SK-N-SH treated with all-trans-retinoic acid at 6 μM for 48 hours (cell line): ENCODE data around the gene MAN1A2.

ENCODE experiments used
- ATAC-seq: fragments of 200-7000 bp; cut with Tn5 transposase; 3 replicates; pipeline ENCODE4 v1.9.1; 2020; ENCODE audit warnings: mild to moderate bottlenecking, moderate library complexity
- ARNTL ChIP-seq: fragments of 450-650 bp; formaldehyde crosslinking; IDR thresholded peaks from 2 replicates; pipeline ENCODE4 v1.5.0; 2020; ENCODE audit warnings: low read depth, mild to moderate bottlenecking, moderate library complexity, borderline replicate concordance
- BACH2 ChIP-seq: fragments of 250-450 bp; sonication (Bioruptor Pico); IDR thresholded peaks from 2 replicates; pipeline ENCODE4 v1.9.0; 2021; ENCODE audit warnings: mild to moderate bottlenecking, borderline replicate concordance
- CREB5 ChIP-seq: fragments of 250-450 bp; sonication (Bioruptor Pico); IDR thresholded peaks from 2 replicates; pipeline ENCODE4 v1.5.1; 2020; ENCODE audit warnings: low read depth, mild to moderate bottlenecking, moderate library complexity
- CSDC2 ChIP-seq: fragments of 250-450 bp; sonication (Bioruptor Pico); IDR thresholded peaks from 2 replicates; pipeline ENCODE4 v1.5.0; 2020; ENCODE audit warnings: mild to moderate bottlenecking, moderate library complexity
- ESRRG ChIP-seq: fragments of 250-450 bp; sonication (Bioruptor Pico); IDR thresholded peaks from 2 replicates; pipeline ENCODE4 v1.6.1; 2021; ENCODE audit warnings: mild to moderate bottlenecking
- GLIS3 ChIP-seq: fragments of 250-450 bp; sonication (Bioruptor Pico); IDR thresholded peaks from 2 replicates; pipeline ENCODE4 v1.5.0; 2020; ENCODE audit warnings: mild to moderate bottlenecking, moderate library complexity
- ISL1 ChIP-seq: fragments of 250-450 bp; sonication (Bioruptor Pico); IDR thresholded peaks from 2 replicates; pipeline ENCODE4 v2.1.2; 2022; ENCODE audit warnings: mild to moderate bottlenecking, moderate library complexity
- OSR1 ChIP-seq: fragments of 250-450 bp; sonication (Bioruptor Pico); IDR thresholded peaks from 2 replicates; pipeline ENCODE4 v1.8.0; 2022; ENCODE audit warnings: moderate library complexity, mild to moderate bottlenecking, inconsistent platforms
- PATZ1 ChIP-seq: fragments of 250-450 bp; sonication (Bioruptor Pico); IDR thresholded peaks from 2 replicates; pipeline ENCODE4 v1.8.0; 2020; ENCODE audit warnings: mild to moderate bottlenecking, moderate library complexity, borderline replicate concordance
- POU6F1 ChIP-seq: fragments of 250-450 bp; sonication (Bioruptor Pico); IDR thresholded peaks from 2 replicates; pipeline ENCODE4 v1.8.0; 2021; ENCODE audit warnings: low read depth, mild to moderate bottlenecking, moderate library complexity, borderline replicate concordance
- PPARA ChIP-seq: fragments of 250-450 bp; sonication (Bioruptor Pico); IDR thresholded peaks from 2 replicates; pipeline ENCODE4 v1.5.0; 2020; ENCODE audit warnings: mild to moderate bottlenecking, borderline replicate concordance
- RARB ChIP-seq: fragments of 250-450 bp; sonication (Bioruptor Pico); IDR thresholded peaks from 2 replicates; pipeline ENCODE4 v1.8.0; 2021; ENCODE audit warnings: mild to moderate bottlenecking, moderate library complexity
- SNAI2 ChIP-seq: fragments of 250-450 bp; sonication (Bioruptor Pico); IDR thresholded peaks from 2 replicates; pipeline ENCODE4 v1.5.0; 2020; ENCODE audit warnings: mild to moderate bottlenecking, moderate library complexity
- TCF4 ChIP-seq: fragments of 250-450 bp; sonication (Bioruptor Pico); IDR thresholded peaks from 2 replicates; pipeline ENCODE4 v1.8.0; 2021; ENCODE audit warnings: mild to moderate bottlenecking, moderate library complexity, borderline replicate concordance
- TOX ChIP-seq: fragments of 250-450 bp; sonication (Bioruptor Pico); IDR thresholded peaks from 2 replicates; pipeline ENCODE4 v1.8.0; 2021; ENCODE audit warnings: mild to moderate bottlenecking, moderate library complexity, borderline replicate concordance
- TSHZ2 ChIP-seq: fragments of 250-450 bp; sonication (Bioruptor Pico); IDR thresholded peaks from 2 replicates; pipeline ENCODE4 v1.5.0; 2020; ENCODE audit warnings: mild to moderate bottlenecking, moderate library complexity
- ZC3H10 ChIP-seq: fragments of 250-450 bp; sonication (Bioruptor Pico); IDR thresholded peaks from 2 replicates; pipeline ENCODE4 v1.5.1; 2021; ENCODE audit warnings: mild to moderate bottlenecking, moderate library complexity
- ZFP3 ChIP-seq: fragments of 250-450 bp; sonication (Bioruptor Pico); IDR thresholded peaks from 2 replicates; pipeline ENCODE4 v1.5.0; 2020; ENCODE audit warnings: mild to moderate bottlenecking, moderate library complexity
- ZFP30 ChIP-seq: fragments of 450-650 bp; formaldehyde crosslinking; IDR thresholded peaks from 2 replicates; pipeline ENCODE4 v1.5.0; 2022; ENCODE audit warnings: mild to moderate bottlenecking, moderate library complexity
- ZNF565 ChIP-seq: fragments of 450-650 bp; formaldehyde crosslinking; conservative IDR thresholded peaks from 2 replicates; pipeline ENCODE4 v1.5.0; 2020; ENCODE audit warnings: low read depth, mild to moderate bottlenecking, moderate library complexity
- ZNF70 ChIP-seq: fragments of 450-650 bp; formaldehyde crosslinking; IDR thresholded peaks from 2 replicates; pipeline ENCODE4 v1.5.0; 2020; ENCODE audit warnings: mild to moderate bottlenecking, moderate library complexity
- ZNF8 ChIP-seq: fragments of 450-650 bp; formaldehyde crosslinking; IDR thresholded peaks from 2 replicates; pipeline ENCODE4 v1.5.0; 2020; ENCODE audit warnings: mild to moderate bottlenecking, moderate library complexity

MAN1A2 gene

GRCh38 chr1:117372863-117373412, 5.7 kb downstream of the MAN1A2 start:
- TF ChIP-seq ISL1 (CRISPR knock-in tag) (no peak), RARB (CRISPR knock-in tag) (no peak), ESRRG (CRISPR knock-in tag) (no peak), ZNF8 (CRISPR knock-in tag) (no peak), ZC3H10 (CRISPR knock-in tag) (no peak), OSR1 (no peak), TOX (CRISPR knock-in tag) (no peak)
- no peak for ATAC-seq

- no peak for ATAC-seq
- TF ChIP-seq TOX (CRISPR knock-in tag) (no peak), CSDC2 (CRISPR knock-in tag) (no peak), BACH2 (CRISPR knock-in tag) (no peak), ZFP3 (no peak), ESRRG (CRISPR knock-in tag) (no peak), CREB5 (CRISPR knock-in tag) (no peak), POU6F1 (no peak), GLIS3 (CRISPR knock-in tag) (no peak), SNAI2 (no peak), OSR1 (no peak), PPARA (CRISPR knock-in tag) (no peak), PATZ1 (CRISPR knock-in tag) (no peak)
These were observed 6.7 kb downstream of the MAN1A2 start for GRCh38 chr1:117373932-117374331.

- ATAC-seq: no peak
- TF ChIP-seq CSDC2 (CRISPR knock-in tag) (no peak), TSHZ2 (CRISPR knock-in tag) (no peak), ZNF565 (CRISPR knock-in tag) (no peak), OSR1 (no peak), ARNTL (CRISPR knock-in tag) (no peak), ZFP30 (CRISPR knock-in tag) (no peak), GLIS3 (CRISPR knock-in tag) (no peak), ZNF70 (no peak), POU6F1 (no peak), ESRRG (CRISPR knock-in tag) (no peak), TCF4 (CRISPR knock-in tag) (no peak), PPARA (CRISPR knock-in tag) (no peak), ZNF8 (CRISPR knock-in tag) (no peak)
These were observed 8.1 kb downstream of the MAN1A2 start for GRCh38 chr1:117375327-117375726.
